T-helper 22 cell (primary cell): ENCODE measurements around the gene UNC5C.

Experiments used
- DNase-seq: peaks from one replicate; pipeline ENCODE4 v3.0.0-alpha.2; 2020; ENCODE audit warnings: low read depth

UNC5C gene

DNA sequence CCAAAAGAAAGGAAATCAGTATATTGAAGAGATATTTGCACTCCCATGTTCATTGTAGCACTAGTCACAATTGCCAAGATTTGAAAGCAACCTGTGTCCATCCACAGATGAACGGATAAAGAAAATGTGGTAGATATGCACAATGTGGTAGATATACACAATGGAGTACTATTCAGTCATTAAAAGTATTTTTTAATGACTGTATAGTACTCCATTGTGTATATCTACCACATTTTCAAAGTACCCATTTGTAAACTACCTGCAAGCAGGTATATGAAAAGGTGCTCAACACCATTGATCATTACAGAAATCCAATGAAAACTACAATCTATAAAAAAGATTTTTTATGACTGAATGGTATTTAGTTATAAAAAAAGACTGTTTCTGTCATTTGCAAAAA is 200.4 kb downstream of the UNC5C start:
- no peak for DNase-seq

DNA sequence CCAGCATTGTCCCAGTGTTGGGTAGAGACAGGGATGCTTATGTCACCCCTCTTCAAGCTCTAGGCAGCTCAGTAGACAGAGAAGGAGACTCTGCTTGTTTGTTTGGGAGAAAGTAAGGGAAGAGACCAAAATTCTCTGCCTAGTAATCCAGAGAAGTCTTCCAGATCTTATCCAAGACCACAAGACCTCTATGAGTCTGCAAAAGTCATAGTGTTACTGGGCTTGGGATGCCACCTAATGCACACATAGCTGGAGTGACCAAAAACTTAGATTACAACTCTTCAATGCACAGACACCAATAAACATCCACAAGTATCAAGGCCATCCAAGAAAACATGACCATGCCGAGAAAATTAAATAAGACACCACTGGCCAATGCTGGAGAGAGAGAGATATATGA is 205.5 kb downstream of the UNC5C start:
- DNase-seq: no peak

DNA sequence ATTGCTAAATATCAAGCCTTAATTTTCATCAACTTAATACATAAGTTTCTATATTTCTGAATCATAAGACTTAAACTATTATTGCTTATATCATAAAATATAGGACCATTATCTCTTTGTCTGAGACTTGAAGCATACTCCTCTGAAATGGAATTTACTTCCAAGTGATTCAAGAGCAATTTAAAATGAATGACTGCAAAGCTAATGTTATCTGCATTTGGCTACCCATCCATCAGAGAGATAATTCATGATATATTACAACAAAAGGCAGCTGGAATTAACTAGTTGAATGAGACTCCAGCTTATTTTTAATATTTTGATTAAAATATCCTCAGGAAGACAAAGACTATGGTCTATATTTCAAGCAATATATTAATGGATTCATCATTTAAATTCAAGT is 208.6 kb downstream of the UNC5C start:
- DNase-seq: no peak

DNA sequence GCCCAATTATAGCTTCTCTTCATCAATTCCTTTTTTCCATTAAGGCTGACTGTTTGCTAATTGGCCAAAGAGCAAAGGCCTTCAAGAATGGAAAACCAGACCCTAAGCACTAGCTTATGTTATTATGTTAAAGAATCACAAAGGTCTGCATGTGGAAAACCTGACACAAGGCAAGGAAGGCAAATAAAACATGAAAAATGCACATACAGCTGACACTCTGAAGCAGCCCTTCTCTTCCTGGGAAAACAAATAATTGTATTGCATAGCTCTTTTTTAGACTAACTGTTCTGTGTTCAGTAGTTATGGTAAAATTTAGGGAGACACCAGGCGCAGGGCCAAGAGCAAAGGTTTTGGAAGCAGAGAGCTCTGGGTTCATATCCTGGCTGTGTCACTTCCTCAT is 223.1 kb downstream of the UNC5C start:
- DNase-seq: no peak

DNA sequence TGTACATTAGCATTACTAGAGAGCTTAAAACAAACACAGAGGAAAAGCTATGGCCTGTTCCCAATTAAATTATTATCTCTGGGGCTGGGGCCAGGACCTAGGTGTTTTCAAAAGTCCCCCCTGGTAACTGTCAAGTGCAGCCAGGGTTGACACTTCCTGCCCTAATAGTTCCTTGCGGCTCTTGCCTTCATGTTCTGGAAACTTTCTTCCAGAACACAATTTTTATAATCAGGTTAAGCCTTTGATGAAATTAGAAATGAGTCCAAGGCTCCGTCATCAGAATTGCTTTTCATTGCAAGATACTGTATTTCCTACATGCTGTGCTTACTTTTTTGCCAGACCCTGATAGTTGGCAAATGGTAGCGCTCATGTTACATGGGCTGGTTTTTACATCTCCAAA is 229.6 kb downstream of the UNC5C start:
- no peak for DNase-seq

- DNase-seq: no peak
Observed at GRCh38 chr4:95318483-95318882, 230.3 kb downstream of the UNC5C start.

DNA sequence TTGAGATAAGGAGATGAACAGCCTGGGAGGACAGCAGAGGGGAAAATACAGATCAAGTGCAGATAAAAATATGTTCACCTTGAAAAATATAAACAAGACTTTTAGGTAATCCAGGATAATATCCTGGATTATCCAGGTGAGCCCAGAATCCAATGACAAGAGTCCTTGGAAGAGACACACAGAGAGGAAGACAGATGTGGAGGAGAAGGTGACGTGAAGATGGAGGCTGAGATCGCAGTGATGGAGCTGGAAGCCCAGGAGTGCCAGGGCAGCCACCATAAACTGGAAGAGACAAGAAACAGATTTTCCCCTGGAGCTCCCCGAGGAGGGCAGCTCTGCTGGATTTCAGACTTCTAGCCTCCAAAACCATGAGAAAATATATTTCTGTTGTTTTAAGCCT is 230.7 kb downstream of the UNC5C start:
- DNase-seq: no peak

- DNase-seq: no peak
Observed at GRCh38 chr4:95317085-95317793, 231.5 kb downstream of the UNC5C start.

DNA sequence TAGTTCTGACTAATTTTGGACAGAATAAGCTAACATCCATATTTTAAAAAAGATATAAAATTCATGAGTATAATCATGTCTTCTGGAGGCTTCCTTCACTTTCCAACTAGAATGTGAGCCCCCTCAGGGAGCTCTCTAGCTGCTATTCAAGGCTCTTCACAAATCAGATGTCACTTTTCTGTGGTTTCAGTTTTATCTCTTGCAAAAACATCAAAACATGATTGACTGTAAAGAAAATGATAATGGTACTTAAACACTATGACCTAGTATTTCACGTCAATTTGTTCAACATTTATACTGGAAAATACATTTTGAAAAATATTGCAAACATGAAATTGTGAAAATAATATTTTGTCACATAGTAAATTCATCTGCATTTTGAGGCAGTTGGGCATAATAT is 234.2 kb downstream of the UNC5C start:
- DNase-seq: no peak

- no peak for DNase-seq
Observed at GRCh38 chr4:95304898-95305297, 243.9 kb downstream of the UNC5C start.

- DNase-seq: no peak
Observed at GRCh38 chr4:95300304-95300703, 248.5 kb downstream of the UNC5C start.

GRCh38 chr4:95296052-95296451 is 252.7 kb downstream of the UNC5C start:
- no peak for DNase-seq

GRCh38 chr4:95295157-95295556 is 253.6 kb downstream of the UNC5C start:
- no peak for DNase-seq

- DNase-seq: no peak
Observed at GRCh38 chr4:95294321-95294720, 254.5 kb downstream of the UNC5C start.

- DNase-seq: no peak
Observed at GRCh38 chr4:95293014-95293413, 255.8 kb downstream of the UNC5C start.

- DNase-seq: no peak
Observed at GRCh38 chr4:95290702-95291101, 258.1 kb downstream of the UNC5C start.

- DNase-seq: no peak
Observed at GRCh38 chr4:95289028-95289634, 259.6 kb downstream of the UNC5C start.

DNA sequence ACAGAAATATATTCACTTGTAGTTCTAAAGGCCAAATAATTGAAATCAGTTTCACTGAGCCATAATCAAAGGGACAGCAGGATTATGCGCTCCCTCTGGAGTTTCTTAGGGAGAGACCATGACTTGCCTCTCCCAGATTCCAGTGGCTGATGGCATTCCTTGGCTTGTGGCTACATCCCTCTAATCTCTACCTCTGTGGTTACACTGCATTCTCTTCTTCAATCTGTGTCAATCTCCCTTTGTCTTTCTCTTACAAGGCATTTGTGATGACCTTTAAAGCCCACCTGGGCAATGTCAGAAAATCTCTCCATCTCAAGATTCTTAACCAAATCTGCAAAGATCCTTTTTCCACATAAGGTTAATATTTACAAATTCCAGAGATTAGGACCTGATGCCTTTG is 260.2 kb downstream of the UNC5C start:
- no peak for DNase-seq

DNA sequence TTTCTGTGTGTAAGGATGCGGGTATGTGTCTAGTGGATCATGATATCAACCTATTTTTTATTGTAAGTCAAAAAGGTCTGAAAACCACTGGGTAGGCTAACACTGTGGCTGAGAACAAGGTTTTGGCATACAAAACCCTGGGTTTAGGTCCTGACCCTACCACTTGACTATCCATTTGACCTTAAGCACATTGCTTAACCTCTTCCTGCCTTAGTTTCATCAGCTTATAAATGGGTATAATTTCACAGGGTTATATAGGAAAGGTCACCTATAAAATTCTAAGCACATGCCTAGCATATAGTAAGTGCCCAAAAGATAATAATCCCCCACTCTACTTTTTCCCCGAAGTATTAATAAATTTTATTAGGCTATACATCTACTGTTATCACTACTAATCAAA is 263.0 kb downstream of the UNC5C start:
- DNase-seq: no peak

DNA sequence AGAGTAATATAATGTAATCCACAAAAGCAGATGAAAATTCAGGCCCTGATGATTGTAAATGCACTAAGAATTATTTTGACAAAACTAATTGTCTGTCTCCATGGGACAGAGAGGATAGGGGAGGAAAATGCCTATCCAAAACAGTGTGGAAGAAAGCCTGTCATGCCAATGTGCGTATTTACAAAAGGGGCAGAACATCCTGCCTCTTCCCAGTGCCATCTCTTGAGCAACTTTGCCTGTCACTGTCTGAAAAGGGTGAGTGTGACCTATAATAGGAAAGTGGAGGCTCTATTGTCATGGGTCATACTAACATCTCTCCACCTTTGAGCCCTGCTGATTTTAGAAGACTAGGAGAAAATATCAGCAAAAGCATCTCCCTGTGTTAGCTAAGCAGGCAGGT is 264.1 kb downstream of the UNC5C start:
- no peak for DNase-seq

DNA sequence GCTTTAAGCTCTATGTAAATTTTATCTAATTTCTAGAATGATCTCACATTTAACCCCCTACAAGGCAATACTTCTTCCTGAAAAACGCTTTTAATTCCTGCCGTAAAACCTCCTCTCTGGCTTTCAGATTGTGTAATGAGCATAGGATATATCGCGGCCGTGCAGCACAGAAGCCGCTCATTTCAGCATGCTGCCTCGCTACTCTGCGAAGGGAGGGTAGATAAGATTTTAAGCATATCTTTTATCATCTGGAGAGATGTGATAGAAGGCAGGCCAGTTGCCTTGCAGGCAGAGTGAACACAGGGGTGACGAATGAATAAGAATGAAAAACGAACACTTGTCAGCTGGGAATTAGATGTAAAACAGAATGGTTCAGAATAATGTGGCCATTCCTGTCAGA is 265.5 kb downstream of the UNC5C start:
- no peak for DNase-seq

DNA sequence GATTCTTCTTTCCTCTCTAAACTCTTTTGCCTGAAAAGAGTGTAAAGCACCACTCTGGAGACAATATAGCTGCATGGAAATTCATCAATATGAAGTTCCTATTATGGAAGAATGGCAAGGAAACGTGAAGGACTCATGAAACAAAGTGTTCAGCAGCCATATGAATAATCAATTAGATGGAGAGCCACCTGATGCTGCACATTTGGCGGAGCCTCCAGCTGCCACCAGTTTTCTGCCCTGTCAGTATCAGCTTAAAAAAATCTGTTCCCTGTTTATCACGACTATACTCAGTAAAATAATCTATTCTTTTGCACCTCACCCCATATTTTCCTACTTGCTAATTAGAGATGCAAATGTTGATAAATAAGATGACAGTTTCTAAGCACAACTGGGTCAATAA is 276.0 kb downstream of the UNC5C start:
- no peak for DNase-seq

- DNase-seq: no peak
Observed at GRCh38 chr4:95272036-95272435, 276.7 kb downstream of the UNC5C start.
